AG10803 (cell line): Measurements from ENCODE around the gene PAPSS1.

Experiments used
- DNase-seq: peaks from one replicate; pipeline ENCODE4 v3.0.0; 2010; ENCODE audit warnings: low read depth
- H3K4me3 ChIP-seq: 2 replicates; pipeline ENCODE4 v1.5.1; 2011; ENCODE audit warnings: mild to moderate bottlenecking, low read length, control low read depth
- CTCF ChIP-seq: conservative IDR thresholded peaks from 2 replicates; pipeline ENCODE4 v1.5.1; 2011; ENCODE audit warnings: mild to moderate bottlenecking, low read length, control low read depth, inconsistent platforms

PAPSS1 gene

DNA sequence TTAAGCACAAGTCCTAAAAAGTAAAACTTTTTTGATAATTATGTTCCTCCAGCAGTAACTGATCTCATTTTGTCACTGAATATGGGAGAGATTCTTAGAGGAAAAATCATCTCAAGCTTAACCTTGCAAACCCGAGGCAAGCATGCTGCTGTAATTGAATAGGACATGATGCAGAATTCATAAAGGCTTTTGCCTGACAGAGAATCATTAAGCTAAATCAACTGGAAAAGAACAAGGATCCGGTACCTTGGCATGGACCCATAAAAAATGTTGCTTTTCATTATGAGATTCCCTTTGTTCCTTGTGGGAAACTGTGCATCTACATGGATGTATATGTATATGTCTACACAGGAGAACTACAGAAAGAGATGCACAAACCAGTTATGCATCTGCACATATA lies 149.1 kb downstream of the PAPSS1 start:
- no peak overlapping the region for H3K4me3 ChIP-seq
- TF ChIP-seq CTCF: no peak
- no peak for DNase-seq

- no peak overlapping the region for H3K4me3 ChIP-seq
- DNase-seq: peak; percentile 84
- TF ChIP-seq CTCF: no peak
Observed at GRCh38 chr4:107564326-107564725, 155.7 kb downstream of the PAPSS1 start.
